ENCODE results near the gene ARHGEF10L. TPM values are rescaled to one million over a fixed set of nuclear protein-coding genes. Genes with fewer than 3 reads are reported as not detected.

Gene ARHGEF10L
- total RNA-seq, 1 donor from 2014 or later, result 89.8 TPM

DNA sequence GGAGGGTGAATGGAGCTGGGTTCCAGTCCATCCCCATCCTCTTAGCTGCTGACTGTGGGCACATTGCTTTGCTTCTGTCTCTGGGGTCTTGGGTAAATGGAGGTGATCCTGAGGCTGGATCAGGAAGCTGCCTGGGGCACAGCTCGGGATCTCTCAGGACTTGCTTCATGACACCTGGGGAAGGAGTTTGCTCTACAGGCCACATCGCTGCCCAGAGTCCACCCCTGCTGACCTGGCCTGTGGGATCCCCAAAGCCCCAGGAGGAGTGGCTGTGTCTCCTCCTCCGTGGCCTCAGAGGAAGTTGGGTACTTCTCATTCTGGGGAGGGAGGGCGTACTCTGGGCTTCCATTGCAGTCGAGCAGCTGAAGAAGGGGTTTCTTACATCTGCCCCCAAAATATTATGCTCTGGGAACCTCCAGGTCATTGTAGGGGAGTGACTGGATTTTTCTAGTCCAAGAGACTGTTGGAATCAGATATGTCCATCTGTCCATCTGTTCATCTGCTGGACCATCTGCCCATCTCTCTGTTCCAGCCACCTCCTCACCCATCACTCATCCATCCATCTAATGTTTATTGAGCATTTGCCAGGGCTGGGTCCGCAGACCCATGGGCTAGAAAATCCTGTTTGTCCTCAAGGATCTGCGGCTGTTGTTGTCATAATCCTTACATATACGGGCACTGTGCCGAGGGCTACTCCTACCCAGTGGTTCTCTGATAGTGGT lies 45.9 kb downstream of the ARHGEF10L start:
- H3K9me3 Mint-ChIP-seq (ENCODE audit: unreplicated experiment), result peaks cover 20% of the 10 kb centered on the region
- peaks cover 29% of the 10 kb centered on the region for H3K27me3 Mint-ChIP-seq (ENCODE audit: unreplicated experiment)
- H3K27ac Mint-ChIP-seq (ENCODE audit: unreplicated experiment), result peak overlapping the region; percentile 95
- no peak for TF ChIP-seq CTCF (IDR thresholded peaks at IDR 0.05; ENCODE audit: partially characterized antibody, unreplicated experiment)
- H3K4me3 Mint-ChIP-seq (ENCODE audit: unreplicated experiment), result peak overlapping the region; percentile 76
- DNase-seq, result no peak
- H3K4me1 Mint-ChIP-seq (ENCODE audit: low read depth, unreplicated experiment), result peaks cover 67% of the 10 kb centered on the region
- peaks cover 3% of the 10 kb centered on the region for H3K36me3 Mint-ChIP-seq (ENCODE audit: unreplicated experiment)

- peaks cover 3% of the 10 kb centered on the region for H3K36me3 Mint-ChIP-seq (ENCODE audit: unreplicated experiment)
- DNase-seq, result no peak
- peaks cover 65% of the 10 kb centered on the region for H3K4me1 Mint-ChIP-seq (ENCODE audit: low read depth, unreplicated experiment)
Measured at GRCh38 chr1:17586172-17586964, 46.9 kb downstream of the ARHGEF10L start.

GRCh38 chr1:17587693-17588047 lies 48.2 kb downstream of the ARHGEF10L start:
- Mint-ChIP-seq H3K36me3 (ENCODE audit: unreplicated experiment) (peaks cover 3% of the 10 kb centered on the region), H3K27me3 (ENCODE audit: unreplicated experiment) (peaks cover 29% of the 10 kb centered on the region), H3K9me3 (ENCODE audit: unreplicated experiment) (peaks cover 18% of the 10 kb centered on the region), H3K27ac (ENCODE audit: unreplicated experiment) (peak overlapping the region; percentile 89), H3K4me3 (ENCODE audit: unreplicated experiment) (peak overlapping the region; percentile 55), H3K4me1 (ENCODE audit: low read depth, unreplicated experiment) (peaks cover 61% of the 10 kb centered on the region)
- no peak for TF ChIP-seq CTCF (IDR thresholded peaks at IDR 0.05; ENCODE audit: partially characterized antibody, unreplicated experiment)
- DNase-seq, result no peak

More at GRCh38 chr1:17586172-17586964, 46.9 kb downstream of the ARHGEF10L start:
- Mint-ChIP-seq H3K9me3 (ENCODE audit: unreplicated experiment) (peaks cover 18% of the 10 kb centered on the region), H3K4me3 (ENCODE audit: unreplicated experiment) (peak overlapping the region; percentile 76), H3K27ac (ENCODE audit: unreplicated experiment) (peak overlapping the region; percentile 95), H3K27me3 (ENCODE audit: unreplicated experiment) (peaks cover 29% of the 10 kb centered on the region)
- no peak for TF ChIP-seq CTCF (IDR thresholded peaks at IDR 0.05; ENCODE audit: partially characterized antibody, unreplicated experiment)

- no peak for TF ChIP-seq CTCF (IDR thresholded peaks at IDR 0.05; ENCODE audit: partially characterized antibody, unreplicated experiment)
- Mint-ChIP-seq H3K4me3 (ENCODE audit: unreplicated experiment) (peak overlapping the region; percentile 70), H3K4me1 (ENCODE audit: low read depth, unreplicated experiment) (peaks cover 64% of the 10 kb centered on the region), H3K27ac (ENCODE audit: unreplicated experiment) (peak overlapping the region; percentile 89), H3K36me3 (ENCODE audit: unreplicated experiment) (peaks cover 3% of the 10 kb centered on the region), H3K9me3 (ENCODE audit: unreplicated experiment) (peaks cover 18% of the 10 kb centered on the region), H3K27me3 (ENCODE audit: unreplicated experiment) (peaks cover 29% of the 10 kb centered on the region)
- peak; percentile 87 for DNase-seq
Measured at GRCh38 chr1:17588048-17588871, 48.8 kb downstream of the ARHGEF10L start.

All from glutamatergic neuron (in vitro differentiated cells).